Heart right ventricle (tissue), 16 donors: Measurements from ENCODE around the gene DENND2A. TPM values are rescaled to one million over a fixed set of nuclear protein-coding genes. Genes with fewer than 3 reads are reported as not detected.
"Not testable (repeated sequence)": the region's sequence is repeated elsewhere in the genome, so short reads cannot be mapped to it uniquely, and the experiment has no call there.

ENCODE experiments used
- ATAC-seq, 8 donors: fragments of 200-7000 bp; cut with Tn5 transposase; one replicate each; pipeline ENCODE4 v1.9.1; 2020; ENCODE audit warnings: mild to moderate bottlenecking in 8 of 8, moderate library complexity in 8 of 8, moderate number of reproducible peaks in 1 of 8
- DNase-seq, 2 donors: peaks; one replicate each; pipeline ENCODE4 v3.0.0-alpha.2; 2020
- H3K27ac ChIP-seq, 10 donors: fragments of 200-600 bp; sonication (generic) in 2 of 10; one replicate each; pipeline versions ENCODE4 v1.5.0 to v1.8.0; 2020 to 2022; ENCODE audit warnings: mild to moderate bottlenecking in 3 of 10
- H3K27me3 ChIP-seq, 7 donors: fragments of 200-600 bp; one replicate each; pipeline ENCODE4 v1.8.0; 2021 to 2022; ENCODE audit warnings: mild to moderate bottlenecking in 2 of 7
- H3K36me3 ChIP-seq, 9 donors: fragments of 200-600 bp; sonication (generic) in 1 of 9; one replicate each; pipeline versions ENCODE4 v1.5.0 to v1.8.0; 2020 to 2022; ENCODE audit warnings: mild to moderate bottlenecking in 2 of 9
- H3K4me1 ChIP-seq, 9 donors: fragments of 200-600 bp; sonication (generic) in 1 of 9; one replicate each; pipeline versions ENCODE4 v1.5.0 to v1.8.0; 2020 to 2022; ENCODE audit warnings: mild to moderate bottlenecking in 4 of 9
- H3K4me3 ChIP-seq, 10 donors: fragments of 200-600 bp; sonication (generic) in 2 of 10; one replicate each; pipeline versions ENCODE4 v1.5.0 to v1.8.0; 2020 to 2022; ENCODE audit warnings: mild to moderate bottlenecking in 7 of 10, moderate library complexity in 2 of 10
- H3K9me3 ChIP-seq, 11 donors: fragments of 200-600 bp in 10 of 11; sonication (generic) in 2 of 11; one replicate each; pipeline versions ENCODE4 v1.5.0 to v1.8.0; 2013 to 2022; ENCODE audit warnings: mild to moderate bottlenecking in 2 of 11, control low read depth in 1 of 11, moderate library complexity in 1 of 11
- CTCF ChIP-seq, 9 donors: fragments of 200-600 bp; sonication (generic) in 2 of 9; IDR thresholded peaks; one replicate each; pipeline versions ENCODE4 v1.5.0 to v1.8.0; 2021 to 2022; ENCODE audit warnings: antibody characterized with exemption in 9 of 9, mild to moderate bottlenecking in 5 of 9, moderate library complexity in 1 of 9
- WGBS, 2 donors: extraction: QIAGEN DNeasy Blood & Tissue Kit; methylation state at CpG; one replicate each; pipeline ENCODE4 v1.1.7; 2013; ENCODE audit warnings: inconsistent platforms in 1 of 2; 5-methylcytosine and 5-hydroxymethylcytosine counted together
- intact Hi-C, 10 donors: fragments of 100-400 bp; cut with DNase I; formaldehyde crosslinking; loops; one replicate each; pipeline versions ENCODE4 v1.11.1 to v1.14.2; 2022
- polyA plus RNA-seq, 2 donors: library from polyadenylated mRNA; stranded (reverse); fragments of 200-250 nt; gene quantifications; one replicate each; pipeline ENCODE4 v1.2.3, GENCODE V29; 2013
- total RNA-seq, 10 donors: library from RNA; stranded (reverse); fragmentation: NEBNext Ultra II Directional in 3 of 10; extraction: Animal tissue kit (Norgen Biotek cat#: 25700) in 3 of 10; gene quantifications; one replicate each; pipeline versions ENCODE4 v1.2.1 to v1.2.4, GENCODE V29; 2021 to 2023
- donor health status: Arrhythmogenic right ventricular cardiomyopathy.
- donor health status: ischemic (EF 13 %, LVEDD 7.1; RV severe dilation, severe dysfunction).
- donor health status: healthy with polysubstance abuse.
- donor health status: DM: no; HTN: yes; CAD: no.
- donor health status: DM: no; HTN: no; CAD: no.
- donor health status: ischemic (EF 25% LVEDD 6.9; RV normal size, moderate dysfunction).
- donor health status: ischemic (EF 25% LVEDD 5.7; RV mildly dilated, moderate dysfunction).
- donor health status: healthy.
- donor health status: DM: yes; HTN: yes; CAD: no.
- donor health status: Ischemic cardiomyopathy.
- donor health status: ischemic (EF 35%, LVEDD 5.7; RV mildly dilated, moderate dysfunction).
- donor health status: nonischemic (EF 11% LVEDD 7.7; RV severe dilation, severe dysfunction).
- donor health status: DM: yes; HTN: yes; CAD: no.
- donor health status: PGD.
- donor health status: ischemic (EF 29% LVEDD 5.4; RV normal size, mild dysfunction).
- donor health status: nonischemic (EF 23%, LVEDD 6.1; RV moderate dilation, normal function).

Gene DENND2A
- total and polyA plus RNA-seq, 12 donors, result 3.8 to 16.9 (median 9.8) TPM

DNA sequence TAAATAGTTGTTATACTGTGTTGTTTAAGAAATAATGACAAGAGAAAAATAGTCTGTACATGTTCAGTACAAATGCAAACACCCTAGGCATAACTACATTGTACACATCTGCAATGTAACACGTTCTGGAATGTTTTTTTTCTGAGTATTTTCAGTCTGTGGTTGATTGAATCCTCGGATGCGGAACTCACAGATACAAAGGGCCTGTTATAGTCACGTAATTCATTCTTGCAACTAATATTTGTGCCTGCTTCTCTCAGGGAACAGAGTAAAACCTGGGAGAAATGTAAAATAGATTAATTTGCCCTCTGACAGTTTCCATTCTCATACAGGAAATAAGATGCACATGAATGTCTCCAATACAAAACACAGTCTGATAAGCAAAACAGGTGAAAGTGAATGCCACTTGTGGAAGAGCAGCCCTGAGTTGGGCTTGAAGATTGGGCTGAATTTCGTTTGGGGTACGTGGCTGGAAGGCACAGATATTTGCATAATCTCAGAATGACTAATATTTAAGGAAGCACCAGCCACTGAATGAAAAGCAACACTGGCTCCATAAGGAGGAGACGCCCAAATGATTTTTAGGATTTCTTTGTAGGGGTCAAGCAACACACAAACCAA, 19.1 kb downstream of the DENND2A start:
- WGBS, 2 donors, result 69 to 79% methylated on average over 7 of the region's 7 CpGs
- DNase-seq, result no peak
- no peak for ATAC-seq
- TF ChIP-seq CTCF (IDR thresholded peaks at IDR 0.05), result no peak
- Histone ChIP-seq H3K9me3 (no peaks in the 10 kb centered on the region), H3K4me1 (peaks cover 3 to 51% (median 25%) of the 10 kb centered on the region in 9 donors), H3K4me3 (no peak overlapping the region), H3K27ac (peak overlapping the region in 2 of 10 donors; percentile 15 to 84), H3K36me3 (no peaks in the 10 kb centered on the region), H3K27me3 (no peaks in the 10 kb centered on the region)
- intact Hi-C loops, result no loop called here

DNA sequence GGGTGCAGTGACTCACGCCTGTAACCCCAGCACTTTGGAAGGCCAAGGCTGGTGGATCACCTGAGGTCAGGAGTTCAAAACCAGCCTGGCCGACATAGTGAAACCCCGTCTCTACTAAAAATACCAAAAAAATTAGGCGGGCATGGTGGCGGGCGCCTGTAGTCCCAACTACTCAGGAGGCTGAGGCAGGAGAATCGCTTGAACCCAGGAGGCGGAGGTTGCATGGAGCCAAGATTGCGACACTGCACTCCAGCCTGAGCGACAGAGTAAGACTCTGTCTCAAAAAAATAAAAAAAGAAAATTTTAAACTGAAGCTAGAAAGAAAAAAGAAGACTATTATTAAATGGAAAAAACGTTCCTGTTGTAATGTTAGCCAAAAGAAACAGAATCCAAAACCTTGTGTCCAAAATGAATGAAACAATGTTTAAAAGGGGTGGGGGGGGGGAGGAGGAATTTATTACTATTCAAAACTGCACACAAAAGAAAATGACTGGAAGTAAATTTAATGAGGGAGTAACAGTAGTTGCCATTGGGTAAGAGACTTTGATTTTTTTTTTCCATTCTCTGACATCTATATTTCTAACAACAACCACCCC, 20.6 kb downstream of the DENND2A start:
- H3K9me3 ChIP-seq, H3K4me3 ChIP-seq, H3K36me3 ChIP-seq, intact Hi-C loops, ATAC-seq, DNase-seq, H3K27me3 ChIP-seq: not testable (repeated sequence)
- peak overlapping the region in 3 of 10 donors; percentile 12 to 84 (median 26) for H3K27ac ChIP-seq
- WGBS, 2 donors, result 86 to 87% methylated on average over 11 of the region's 11 CpGs
- peaks cover 0 to 40% (median 18%) of the 10 kb centered on the region in 9 donors for H3K4me1 ChIP-seq

DNA sequence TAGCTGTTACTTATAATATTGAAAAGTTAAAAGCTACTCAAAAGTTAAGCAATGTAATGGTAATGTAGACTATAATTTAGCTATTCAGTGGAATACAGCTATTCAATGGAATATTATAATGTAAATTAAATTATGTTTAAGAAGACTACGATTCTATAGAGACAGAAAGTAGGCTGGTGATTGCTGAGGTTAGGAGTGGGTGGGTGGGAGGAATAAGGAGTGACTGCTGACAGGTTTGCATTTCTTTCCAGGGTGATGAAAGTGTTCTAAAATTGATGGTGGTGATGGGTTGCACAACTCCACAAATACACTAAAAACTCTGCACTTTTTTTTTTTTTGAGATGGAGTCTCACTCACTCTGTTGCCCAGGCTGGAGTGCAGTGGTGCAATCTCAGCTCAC, 21.4 kb downstream of the DENND2A start:
- ATAC-seq, result no peak

DNA sequence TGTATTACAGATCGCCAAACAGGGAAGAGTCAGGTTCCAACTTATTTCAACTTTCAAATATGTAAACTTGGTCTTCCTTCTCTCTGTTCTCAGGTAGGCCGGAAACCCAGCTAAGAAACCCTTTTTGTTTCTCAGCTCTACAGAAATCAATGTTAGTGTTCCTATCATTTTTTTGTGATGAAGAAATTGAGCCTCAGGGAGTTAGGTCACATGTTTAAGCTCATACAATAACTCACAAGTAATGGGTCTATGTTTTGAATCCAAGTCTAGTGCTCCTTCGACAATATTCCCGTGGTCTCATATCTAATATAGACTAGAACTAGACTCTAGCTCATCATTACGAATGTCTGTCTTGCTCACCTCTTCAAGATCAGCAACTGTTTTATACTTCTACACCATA, 22.3 kb downstream of the DENND2A start:
- no peaks in the 10 kb centered on the region for H3K9me3 ChIP-seq
- no peak overlapping the region for H3K4me3 ChIP-seq
- intact Hi-C loops, result no loop called here
- no peak for DNase-seq
- H3K27ac ChIP-seq, result no peak overlapping the region
- no peak for ATAC-seq
- TF ChIP-seq CTCF (IDR thresholded peaks at IDR 0.05), result no peak
- WGBS, 2 donors, result 77 to 82% methylated on average over 5 of the region's 5 CpGs
- H3K4me1 ChIP-seq, result peaks cover 3 to 33% (median 20%) of the 10 kb centered on the region in 9 donors
- H3K36me3 ChIP-seq, result no peaks in the 10 kb centered on the region
- H3K27me3 ChIP-seq, result no peaks in the 10 kb centered on the region

More for the DNA sequence above, 21.4 kb downstream of the DENND2A start:
- TF ChIP-seq CTCF (IDR thresholded peaks at IDR 0.05), result no peak
- no peak for DNase-seq
- intact Hi-C loops, result no loop called here
- Histone ChIP-seq H3K27ac (peak overlapping the region in 1 of 10 donors; percentile 12), H3K27me3 (no peaks in the 10 kb centered on the region), H3K9me3 (no peaks in the 10 kb centered on the region), H3K4me1 (peaks cover under 1 to 36% (median 14%) of the 10 kb centered on the region in 9 donors), H3K36me3 (no peaks in the 10 kb centered on the region), H3K4me3 (no peak overlapping the region)
- WGBS, 2 donors, result 72% methylated on average over 1 of the region's 1 CpG

- H3K9me3 ChIP-seq, result no peaks in the 10 kb centered on the region
- ATAC-seq, result no peak
- H3K4me3 ChIP-seq, result no peak overlapping the region
- TF ChIP-seq CTCF (IDR thresholded peaks at IDR 0.05), result no peak
- 91 to 92% methylated on average over 7 of the region's 7 CpGs for WGBS, 2 donors
- DNase-seq, result no peak
- H3K4me1 ChIP-seq, result peaks cover 3 to 33% (median 19%) of the 10 kb centered on the region in 9 donors
- no peaks in the 10 kb centered on the region for H3K36me3 ChIP-seq
- no peak overlapping the region for H3K27ac ChIP-seq
- intact Hi-C loops, result no loop called here
- no peaks in the 10 kb centered on the region for H3K27me3 ChIP-seq
Measured at GRCh38 chr7:140617081-140617480, 23.5 kb downstream of the DENND2A start.
